ENCODE results near the gene ZBTB25. TPM values are rescaled to one million over a fixed set of nuclear protein-coding genes. Genes with fewer than 3 reads are reported as not detected.

Gene ZBTB25
- polyA plus RNA-seq, 1 experiment, result 6.1 TPM

DNA sequence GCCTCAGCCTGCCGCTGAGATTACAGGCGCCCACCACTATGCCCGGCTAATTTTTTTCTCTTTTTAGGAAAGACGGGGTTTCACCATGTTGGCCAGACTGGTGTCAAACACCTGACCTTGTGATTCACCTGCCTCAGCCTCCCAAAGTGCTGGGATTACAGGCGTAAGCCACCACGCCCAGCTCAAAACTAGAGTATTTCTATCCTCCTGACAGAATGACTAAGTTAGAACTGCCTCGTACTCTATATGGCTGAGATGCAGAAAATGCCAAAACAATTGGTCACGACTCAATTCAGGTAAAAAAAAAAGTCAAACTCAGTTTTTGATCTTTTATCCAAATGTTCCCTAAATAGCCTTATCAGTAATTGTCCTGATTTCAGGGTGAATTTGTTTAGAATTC, 27.2 kb downstream of the ZBTB25 start:
- Histone ChIP-seq H3K4me3 (ENCODE audit: low read depth, low read length) (no peak overlapping the region), H3K36me3 (ENCODE audit: control insufficient read depth, insufficient read depth, low read length) (no peaks in the 10 kb centered on the region), H3K27me3 (ENCODE audit: control insufficient read depth, insufficient read depth, low read length) (no peaks in the 10 kb centered on the region)
- TF ChIP-seq, protein P1, sequence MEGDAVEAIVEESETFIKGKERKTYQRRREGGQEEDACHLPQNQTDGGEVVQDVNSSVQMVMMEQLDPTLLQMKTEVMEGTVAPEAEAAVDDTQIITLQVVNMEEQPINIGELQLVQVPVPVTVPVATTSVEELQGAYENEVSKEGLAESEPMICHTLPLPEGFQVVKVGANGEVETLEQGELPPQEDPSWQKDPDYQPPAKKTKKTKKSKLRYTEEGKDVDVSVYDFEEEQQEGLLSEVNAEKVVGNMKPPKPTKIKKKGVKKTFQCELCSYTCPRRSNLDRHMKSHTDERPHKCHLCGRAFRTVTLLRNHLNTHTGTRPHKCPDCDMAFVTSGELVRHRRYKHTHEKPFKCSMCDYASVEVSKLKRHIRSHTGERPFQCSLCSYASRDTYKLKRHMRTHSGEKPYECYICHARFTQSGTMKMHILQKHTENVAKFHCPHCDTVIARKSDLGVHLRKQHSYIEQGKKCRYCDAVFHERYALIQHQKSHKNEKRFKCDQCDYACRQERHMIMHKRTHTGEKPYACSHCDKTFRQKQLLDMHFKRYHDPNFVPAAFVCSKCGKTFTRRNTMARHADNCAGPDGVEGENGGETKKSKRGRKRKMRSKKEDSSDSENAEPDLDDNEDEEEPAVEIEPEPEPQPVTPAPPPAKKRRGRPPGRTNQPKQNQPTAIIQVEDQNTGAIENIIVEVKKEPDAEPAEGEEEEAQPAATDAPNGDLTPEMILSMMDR (IDR thresholded peaks at IDR 0.05; ENCODE audit: insufficient read depth, low read depth, low read length), result no peak
- DNase-seq (ENCODE audit: low read depth), result no peak
- POLR2A ChIA-PET, result no interaction called here
- CTCF ChIA-PET, result interaction anchor here (0.5 to 7.2 kb wide), 4 partner anchors 47 to 824 kb away, joined by 3 to 80 read pairs (median 22); no protein-coding TSS in a partner anchor

- POLR2A ChIA-PET, result no interaction called here
- no peak for DNase-seq (ENCODE audit: low read depth)
- no peak overlapping the region for H3K4me3 ChIP-seq (ENCODE audit: low read depth, low read length)
- no peaks in the 10 kb centered on the region for H3K36me3 ChIP-seq (ENCODE audit: control insufficient read depth, insufficient read depth, low read length)
- H3K27me3 ChIP-seq (ENCODE audit: control insufficient read depth, insufficient read depth, low read length), result no peaks in the 10 kb centered on the region
- CTCF ChIA-PET, result interaction anchor here (1.4 to 7.2 kb wide), 2 partner anchors 121 to 132 kb away, joined by 4 to 80 read pairs; no protein-coding TSS in a partner anchor
- TF ChIP-seq, protein P1 (IDR thresholded peaks at IDR 0.05; ENCODE audit: insufficient read depth, low read depth, low read length), result no peak
Measured at GRCh38 chr14:64475585-64476273, 27.9 kb downstream of the ZBTB25 start.

GRCh38 chr14:64474698-64475097, 28.9 kb downstream of the ZBTB25 start:
- H3K27me3 ChIP-seq (ENCODE audit: control insufficient read depth, insufficient read depth, low read length), result no peaks in the 10 kb centered on the region
- DNase-seq (ENCODE audit: low read depth), result no peak
- no peaks in the 10 kb centered on the region for H3K36me3 ChIP-seq (ENCODE audit: control insufficient read depth, insufficient read depth, low read length)
- H3K4me3 ChIP-seq (ENCODE audit: low read depth, low read length), result no peak overlapping the region
- ChIA-PET CTCF (interaction anchor here (1.4 to 7.2 kb wide), 2 partner anchors 120 to 131 kb away, joined by 4 to 80 read pairs; no protein-coding TSS in a partner anchor), POLR2A (no interaction called here)
- TF ChIP-seq, protein P1 (IDR thresholded peaks at IDR 0.05; ENCODE audit: insufficient read depth, low read depth, low read length), result no peak

GRCh38 chr14:64474041-64474440, 29.6 kb downstream of the ZBTB25 start:
- CTCF ChIA-PET, result no interaction called here
- DNase-seq (ENCODE audit: low read depth), result no peak
- H3K4me3 ChIP-seq (ENCODE audit: low read depth, low read length), result no peak overlapping the region
- H3K36me3 ChIP-seq (ENCODE audit: control insufficient read depth, insufficient read depth, low read length), result no peaks in the 10 kb centered on the region
- TF ChIP-seq, protein P1 (IDR thresholded peaks at IDR 0.05; ENCODE audit: insufficient read depth, low read depth, low read length), result no peak
- POLR2A ChIA-PET, result no interaction called here
- no peaks in the 10 kb centered on the region for H3K27me3 ChIP-seq (ENCODE audit: control insufficient read depth, insufficient read depth, low read length)

- POLR2A ChIA-PET, result no interaction called here
- DNase-seq (ENCODE audit: low read depth), result no peak
- Histone ChIP-seq H3K36me3 (ENCODE audit: control insufficient read depth, insufficient read depth, low read length) (no peaks in the 10 kb centered on the region), H3K27me3 (ENCODE audit: control insufficient read depth, insufficient read depth, low read length) (no peaks in the 10 kb centered on the region), H3K4me3 (ENCODE audit: low read depth, low read length) (no peak overlapping the region)
- TF ChIP-seq, protein P1 (IDR thresholded peaks at IDR 0.05; ENCODE audit: insufficient read depth, low read depth, low read length), result no peak
- CTCF ChIA-PET, result interaction anchor here (0.6 to 1.4 kb wide), 6 partner anchors 11 to 124 kb away, joined by 3 to 7 read pairs (median 3); no protein-coding TSS in a partner anchor
Measured at GRCh38 chr14:64468451-64468850, 35.2 kb downstream of the ZBTB25 start.
